GM12864 (cell line): Measurements from ENCODE around the gene PLEKHA6.

ENCODE experiments used
- DNase-seq: peaks from one replicate; pipeline ENCODE4 v3.0.0-alpha.2; 2011; ENCODE audit warnings: low read depth
- H3K4me3 ChIP-seq: 2 replicates; pipeline ENCODE4 v1.5.1; 2011; ENCODE audit warnings: mild to moderate bottlenecking, low read depth, low read length, control low read depth
- TF ChIP-seq, protein P1 (sequence below): IDR thresholded peaks from 2 replicates; pipeline ENCODE4 v1.5.1; 2011; ENCODE audit warnings: low read depth, mild to moderate bottlenecking, moderate library complexity, low read length, control low read depth, inconsistent platforms; ENCODE audit errors: missing control alignments

PLEKHA6 gene

DNA sequence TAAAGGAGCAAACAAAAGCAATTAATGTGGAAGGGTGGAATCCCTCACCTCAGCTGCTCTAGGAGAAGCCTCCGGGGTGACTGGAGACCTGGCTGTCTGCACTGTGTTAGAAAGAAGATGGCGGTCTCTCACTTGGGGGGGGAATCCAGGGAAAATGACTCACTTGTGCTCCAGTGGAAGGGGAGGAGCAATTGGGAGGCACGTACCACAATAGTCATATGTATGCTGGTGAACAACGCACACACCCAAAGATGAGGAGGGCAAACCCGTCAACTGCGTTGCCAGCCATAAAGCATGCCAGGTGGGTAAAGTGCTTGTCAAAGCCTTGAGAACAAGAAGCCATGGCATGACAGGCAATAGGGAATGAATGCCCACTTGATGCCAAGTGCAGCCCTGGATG, 22.1 kb downstream of the PLEKHA6 start:
- no peak overlapping the region for H3K4me3 ChIP-seq
- no peak for DNase-seq
- TF ChIP-seq, protein P1, sequence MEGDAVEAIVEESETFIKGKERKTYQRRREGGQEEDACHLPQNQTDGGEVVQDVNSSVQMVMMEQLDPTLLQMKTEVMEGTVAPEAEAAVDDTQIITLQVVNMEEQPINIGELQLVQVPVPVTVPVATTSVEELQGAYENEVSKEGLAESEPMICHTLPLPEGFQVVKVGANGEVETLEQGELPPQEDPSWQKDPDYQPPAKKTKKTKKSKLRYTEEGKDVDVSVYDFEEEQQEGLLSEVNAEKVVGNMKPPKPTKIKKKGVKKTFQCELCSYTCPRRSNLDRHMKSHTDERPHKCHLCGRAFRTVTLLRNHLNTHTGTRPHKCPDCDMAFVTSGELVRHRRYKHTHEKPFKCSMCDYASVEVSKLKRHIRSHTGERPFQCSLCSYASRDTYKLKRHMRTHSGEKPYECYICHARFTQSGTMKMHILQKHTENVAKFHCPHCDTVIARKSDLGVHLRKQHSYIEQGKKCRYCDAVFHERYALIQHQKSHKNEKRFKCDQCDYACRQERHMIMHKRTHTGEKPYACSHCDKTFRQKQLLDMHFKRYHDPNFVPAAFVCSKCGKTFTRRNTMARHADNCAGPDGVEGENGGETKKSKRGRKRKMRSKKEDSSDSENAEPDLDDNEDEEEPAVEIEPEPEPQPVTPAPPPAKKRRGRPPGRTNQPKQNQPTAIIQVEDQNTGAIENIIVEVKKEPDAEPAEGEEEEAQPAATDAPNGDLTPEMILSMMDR: no peak

DNA sequence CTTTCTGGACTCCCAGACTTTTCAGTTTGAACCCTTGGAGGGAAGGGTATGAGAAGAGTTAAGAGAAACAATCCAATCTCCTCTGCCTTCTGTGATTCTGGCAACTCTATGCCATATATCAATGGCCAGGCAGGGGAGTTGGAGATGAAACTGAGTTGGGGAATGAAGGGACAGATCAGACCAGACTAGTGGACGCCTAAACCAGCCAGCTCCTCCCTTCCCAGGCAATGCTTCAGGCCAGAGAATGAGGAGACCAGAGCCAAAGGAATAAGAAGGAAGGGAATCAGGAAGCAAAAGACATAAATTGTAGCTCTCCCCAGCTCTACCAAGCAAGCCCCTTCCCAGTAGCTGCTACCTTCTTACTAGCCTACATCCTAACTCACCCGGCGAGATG, 22.7 kb downstream of the PLEKHA6 start:
- H3K4me3 ChIP-seq: no peak overlapping the region
- TF ChIP-seq, protein P1: no peak
- no peak for DNase-seq

DNA sequence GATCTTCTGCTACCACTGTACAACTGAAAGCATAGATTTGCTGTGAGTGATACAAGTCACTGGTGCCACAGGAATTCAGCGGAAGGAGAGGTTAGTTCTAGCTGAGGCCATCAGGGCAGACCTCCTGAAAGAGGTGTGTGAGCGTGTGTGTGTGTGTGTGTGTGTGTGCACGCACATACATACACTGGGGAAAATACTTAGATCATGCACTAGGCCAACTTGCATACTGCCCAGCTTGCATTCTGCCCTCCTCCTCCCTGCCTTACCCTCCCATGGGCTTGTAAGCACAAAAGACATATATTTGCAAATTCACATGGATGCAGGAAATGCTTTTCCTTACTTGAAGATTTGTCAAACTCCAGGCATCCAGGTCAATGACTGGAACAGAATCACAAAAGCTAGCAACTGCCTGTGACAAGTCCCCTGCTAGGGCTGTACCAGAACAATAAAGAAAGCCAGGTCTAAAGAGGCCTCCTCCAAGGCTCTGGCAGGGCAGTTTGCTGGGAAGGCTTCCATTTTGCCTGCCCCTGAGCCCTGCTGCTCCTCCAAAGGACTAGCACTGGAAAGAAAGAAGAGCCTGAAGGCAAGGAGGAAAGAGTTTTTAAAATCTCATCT, 23.2 kb downstream of the PLEKHA6 start:
- H3K4me3 ChIP-seq: no peak overlapping the region
- DNase-seq: no peak
- TF ChIP-seq, protein P1: no peak

DNA sequence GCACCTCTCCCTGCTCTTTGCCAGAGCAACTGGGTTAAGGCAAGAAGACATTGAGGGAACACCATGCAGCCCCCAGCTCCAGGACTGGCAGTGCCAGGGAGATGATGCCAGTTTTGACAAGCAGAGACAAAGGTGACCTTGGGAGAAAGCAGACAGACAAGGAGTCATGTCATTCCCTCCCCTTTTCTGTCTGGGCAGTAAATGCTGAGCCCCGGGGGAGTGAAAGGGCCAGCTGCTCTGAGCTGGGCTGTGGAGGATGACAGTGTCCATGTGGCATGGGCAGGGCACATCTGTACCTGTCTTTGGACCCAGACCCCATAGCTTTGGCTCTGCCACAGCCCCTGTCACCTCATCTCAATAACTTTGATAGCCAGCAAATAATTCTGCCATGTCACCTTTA, 24.2 kb downstream of the PLEKHA6 start:
- no peak overlapping the region for H3K4me3 ChIP-seq
- TF ChIP-seq, protein P1: no peak
- DNase-seq: no peak

DNA sequence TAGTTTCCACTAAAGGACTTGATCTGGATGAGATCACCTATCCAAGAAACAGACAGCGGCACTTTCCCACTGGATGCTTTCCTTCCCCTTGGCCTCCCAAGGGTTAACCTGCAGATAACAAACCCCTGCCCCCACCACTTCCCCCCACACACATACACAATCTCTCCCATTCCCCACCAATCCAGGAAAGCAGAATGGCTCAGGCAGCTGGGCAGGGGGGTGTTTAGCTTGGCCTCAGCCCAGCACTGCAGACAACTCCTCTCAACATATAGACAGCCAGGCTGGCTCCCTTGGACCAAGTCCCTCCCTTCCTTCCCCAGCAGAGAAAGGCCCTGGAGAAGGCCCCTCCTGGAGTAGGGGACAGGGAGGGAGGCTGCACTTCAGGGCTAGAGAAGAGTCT, 24.6 kb downstream of the PLEKHA6 start:
- DNase-seq: no peak
- H3K4me3 ChIP-seq: no peak overlapping the region
- TF ChIP-seq, protein P1: no peak

DNA sequence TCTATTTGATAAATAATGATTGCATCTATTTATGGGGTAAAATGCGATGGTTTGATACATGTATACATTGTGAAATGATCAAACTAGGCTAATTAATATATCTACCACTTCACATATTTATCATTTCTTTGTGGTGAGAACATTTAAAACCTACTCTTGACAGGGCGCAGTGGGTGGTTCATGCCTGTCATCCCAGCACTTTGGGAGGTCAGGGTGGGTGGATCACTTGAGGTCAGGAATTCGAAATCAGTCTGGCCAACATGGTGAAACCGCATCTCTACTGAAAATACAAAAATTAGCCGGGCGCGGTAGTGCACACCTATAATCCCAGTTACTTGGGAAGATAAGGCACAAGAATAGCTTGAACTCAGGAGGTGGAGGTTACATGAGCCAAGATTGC, 25.3 kb downstream of the PLEKHA6 start:
- TF ChIP-seq, protein P1: no peak
- no peak for DNase-seq

DNA sequence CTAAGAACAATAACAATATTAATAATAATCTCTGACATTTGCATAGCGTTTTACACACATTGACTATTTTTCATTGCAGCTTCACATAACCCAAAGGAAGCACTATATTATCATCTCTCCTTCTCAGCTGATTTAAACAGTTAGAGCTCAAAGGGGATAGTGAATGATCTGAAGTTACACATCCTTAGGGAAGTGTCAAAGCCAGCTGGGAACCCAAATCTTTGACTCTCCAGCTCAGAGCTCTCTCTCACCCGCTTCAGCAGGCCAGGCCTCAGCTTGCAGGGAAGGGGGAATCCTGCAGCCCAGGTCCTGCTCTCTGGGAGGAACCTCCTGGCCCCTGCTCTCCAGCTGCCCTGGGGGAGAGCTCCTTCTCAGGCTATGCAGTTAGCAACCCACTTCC, 26.3 kb downstream of the PLEKHA6 start:
- no peak overlapping the region for H3K4me3 ChIP-seq
- TF ChIP-seq, protein P1: no peak
- no peak for DNase-seq

More for the DNA sequence above, 25.3 kb downstream of the PLEKHA6 start:
- no peak overlapping the region for H3K4me3 ChIP-seq
